ENCODE measurements around the gene FKBP5. TPM values are rescaled to one million over a fixed set of nuclear protein-coding genes. Genes with fewer than 3 reads are reported as not detected.

FKBP5 gene
- polyA plus RNA-seq, 2 of the 4 experiments (the other 2 are of a cell fraction) = 8.4 to 11.7 TPM

DNA sequence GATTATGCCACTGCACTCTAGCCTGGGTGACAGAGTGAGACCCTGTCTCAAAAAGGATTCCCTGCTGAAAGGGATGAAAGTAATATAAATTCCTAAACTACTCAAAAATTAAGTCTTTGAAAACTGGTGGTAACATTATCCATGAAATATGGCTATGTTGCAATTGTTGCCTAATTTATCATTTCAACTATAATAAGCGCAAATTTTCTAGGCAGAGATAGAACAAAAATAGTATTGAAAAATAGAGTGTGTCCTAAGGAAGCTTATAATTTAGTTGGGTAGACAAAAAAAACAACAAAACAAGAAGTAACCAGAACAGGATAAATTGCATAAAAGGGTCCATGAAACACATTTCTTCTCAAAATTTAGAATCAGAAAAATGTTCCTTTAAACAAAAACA lies 68.0 kb downstream of the FKBP5 start:
- ATAC-seq = no peak
- TF ChIP-seq JUN (IDR thresholded peaks at IDR 0.05) (no peak), MAZ (IDR thresholded peaks at IDR 0.05; ENCODE audit: borderline replicate concordance, low read depth, low read length) (no peak), RAD21 (conservative IDR thresholded peaks at IDR 0.05 in 1 of 2, IDR thresholded peaks at IDR 0.05 in 1 of 2) (no peak), KDM5A (IDR thresholded peaks at IDR 0.05) (no peak), JUNB (IDR thresholded peaks at IDR 0.05) (no peak), GATA3 (IDR thresholded peaks at IDR 0.05; ENCODE audit: borderline replicate concordance) (no peak), SREBF2 (IDR thresholded peaks at IDR 0.05) (no peak), MAFK (IDR thresholded peaks at IDR 0.05; ENCODE audit: partially characterized antibody) (no peak), POLR2A (IDR thresholded peaks at IDR 0.05; ENCODE audit: low read length) (no peak), EHF (CRISPR knock-in tag; IDR thresholded peaks at IDR 0.05) (no peak)
- TF ChIP-seq, protein P1, sequence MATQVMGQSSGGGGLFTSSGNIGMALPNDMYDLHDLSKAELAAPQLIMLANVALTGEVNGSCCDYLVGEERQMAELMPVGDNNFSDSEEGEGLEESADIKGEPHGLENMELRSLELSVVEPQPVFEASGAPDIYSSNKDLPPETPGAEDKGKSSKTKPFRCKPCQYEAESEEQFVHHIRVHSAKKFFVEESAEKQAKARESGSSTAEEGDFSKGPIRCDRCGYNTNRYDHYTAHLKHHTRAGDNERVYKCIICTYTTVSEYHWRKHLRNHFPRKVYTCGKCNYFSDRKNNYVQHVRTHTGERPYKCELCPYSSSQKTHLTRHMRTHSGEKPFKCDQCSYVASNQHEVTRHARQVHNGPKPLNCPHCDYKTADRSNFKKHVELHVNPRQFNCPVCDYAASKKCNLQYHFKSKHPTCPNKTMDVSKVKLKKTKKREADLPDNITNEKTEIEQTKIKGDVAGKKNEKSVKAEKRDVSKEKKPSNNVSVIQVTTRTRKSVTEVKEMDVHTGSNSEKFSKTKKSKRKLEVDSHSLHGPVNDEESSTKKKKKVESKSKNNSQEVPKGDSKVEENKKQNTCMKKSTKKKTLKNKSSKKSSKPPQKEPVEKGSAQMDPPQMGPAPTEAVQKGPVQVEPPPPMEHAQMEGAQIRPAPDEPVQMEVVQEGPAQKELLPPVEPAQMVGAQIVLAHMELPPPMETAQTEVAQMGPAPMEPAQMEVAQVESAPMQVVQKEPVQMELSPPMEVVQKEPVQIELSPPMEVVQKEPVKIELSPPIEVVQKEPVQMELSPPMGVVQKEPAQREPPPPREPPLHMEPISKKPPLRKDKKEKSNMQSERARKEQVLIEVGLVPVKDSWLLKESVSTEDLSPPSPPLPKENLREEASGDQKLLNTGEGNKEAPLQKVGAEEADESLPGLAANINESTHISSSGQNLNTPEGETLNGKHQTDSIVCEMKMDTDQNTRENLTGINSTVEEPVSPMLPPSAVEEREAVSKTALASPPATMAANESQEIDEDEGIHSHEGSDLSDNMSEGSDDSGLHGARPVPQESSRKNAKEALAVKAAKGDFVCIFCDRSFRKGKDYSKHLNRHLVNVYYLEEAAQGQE (IDR thresholded peaks at IDR 0.05) = no peak
- FAIRE-seq = no peak
- CTCF ChIA-PET = interaction anchor here (0.9 to 3.7 kb wide), 4 partner anchors 29 to 116 kb away, joined by 3 to 10 read pairs (median 5); partner anchors contain the start of gene ARMC12
- Histone ChIP-seq H3K4me3 (no peak overlapping the region), H3K4me1 (no peaks in the 10 kb centered on the region), H3K9me3 (no peaks in the 10 kb centered on the region), H3K4me2 (no peak overlapping the region), H3K27ac (no peak overlapping the region)
- WGBS (ENCODE audit: missing lambda C conversion rate) = 95% methylated on average over 1 of the region's 1 CpG
- POLR2A ChIA-PET = interaction anchor here (0.7 kb wide), 1 partner anchor 67 kb away, joined by 9 read pairs; no protein-coding TSS in a partner anchor
- DNase-seq (ENCODE audit: low read depth in 1 of 2, low spot score in 1 of 2) = no peak

DNA sequence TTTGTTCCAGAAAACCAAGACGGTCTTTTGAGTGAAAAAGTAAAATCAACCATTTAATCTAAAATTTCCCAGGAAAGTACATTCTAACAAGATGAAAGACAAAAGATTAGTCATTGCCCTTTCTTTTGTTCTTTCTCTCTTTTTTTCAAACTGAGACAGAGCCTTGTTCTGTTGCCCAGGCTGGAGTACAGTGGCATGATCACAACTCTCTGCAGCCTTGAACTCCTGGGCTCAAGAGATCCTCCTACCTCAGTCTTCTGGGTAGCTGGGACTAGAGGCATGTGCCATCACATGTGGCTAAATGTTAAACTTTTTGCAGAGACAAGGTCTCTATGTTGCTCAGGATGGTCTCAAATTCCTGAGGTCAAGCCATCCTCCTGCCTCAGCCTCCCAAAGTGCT lies 75.0 kb downstream of the FKBP5 start:
- POLR2A ChIA-PET = interaction anchor here (0.6 kb wide), 1 partner anchor 170 kb away, joined by 8 read pairs; no protein-coding TSS in a partner anchor
- no peak for ATAC-seq

More for the DNA sequence above, 75.0 kb downstream of the FKBP5 start:
- H3K9me3 ChIP-seq = no peaks in the 10 kb centered on the region
- CTCF ChIA-PET = interaction anchor here (0.9 kb wide), 1 partner anchor 123 kb away, joined by 3 read pairs; the partner anchor contains the start of gene ARMC12
- no peak for TF ChIP-seq ZC3H11A (IDR thresholded peaks at IDR 0.05)
- no peak for TF ChIP-seq JUNB (IDR thresholded peaks at IDR 0.05)
- TF ChIP-seq RNF2 (IDR thresholded peaks at IDR 0.05; ENCODE audit: borderline replicate concordance, low read depth) = no peak
- TF ChIP-seq RAD21 (conservative IDR thresholded peaks at IDR 0.05 in 1 of 2, IDR thresholded peaks at IDR 0.05 in 1 of 2) = no peak
- no peak for TF ChIP-seq ZNF302 (CRISPR knock-in tag; IDR thresholded peaks at IDR 0.05)
- no peak for TF ChIP-seq ESRRA (IDR thresholded peaks at IDR 0.05; ENCODE audit: borderline replicate concordance, low read length)
- TF ChIP-seq, protein P2, sequence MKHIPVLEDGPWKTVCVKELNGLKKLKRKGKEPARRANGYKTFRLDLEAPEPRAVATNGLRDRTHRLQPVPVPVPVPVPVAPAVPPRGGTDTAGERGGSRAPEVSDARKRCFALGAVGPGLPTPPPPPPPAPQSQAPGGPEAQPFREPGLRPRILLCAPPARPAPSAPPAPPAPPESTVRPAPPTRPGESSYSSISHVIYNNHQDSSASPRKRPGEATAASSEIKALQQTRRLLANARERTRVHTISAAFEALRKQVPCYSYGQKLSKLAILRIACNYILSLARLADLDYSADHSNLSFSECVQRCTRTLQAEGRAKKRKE (CRISPR knock-in tag; IDR thresholded peaks at IDR 0.05; ENCODE audit: low read depth) = no peak
- TF ChIP-seq, protein P3, sequence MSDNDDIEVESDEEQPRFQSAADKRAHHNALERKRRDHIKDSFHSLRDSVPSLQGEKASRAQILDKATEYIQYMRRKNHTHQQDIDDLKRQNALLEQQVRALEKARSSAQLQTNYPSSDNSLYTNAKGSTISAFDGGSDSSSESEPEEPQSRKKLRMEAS (IDR thresholded peaks at IDR 0.05) = no peak
- no peak for TF ChIP-seq NR3C1 (IDR thresholded peaks at IDR 0.05)
- TF ChIP-seq KDM5A (IDR thresholded peaks at IDR 0.05) = no peak
- no peak for TF ChIP-seq CHD4 (IDR thresholded peaks at IDR 0.05; ENCODE audit: borderline replicate concordance)
- TF ChIP-seq CHD2 (IDR thresholded peaks at IDR 0.05; ENCODE audit: low read length, partially characterized antibody) = no peak
- TF ChIP-seq RARB (CRISPR knock-in tag; IDR thresholded peaks at IDR 0.05) = no peak
- no peak for TF ChIP-seq HEYL (CRISPR knock-in tag; IDR thresholded peaks at IDR 0.05)
- TF ChIP-seq, protein P4, sequence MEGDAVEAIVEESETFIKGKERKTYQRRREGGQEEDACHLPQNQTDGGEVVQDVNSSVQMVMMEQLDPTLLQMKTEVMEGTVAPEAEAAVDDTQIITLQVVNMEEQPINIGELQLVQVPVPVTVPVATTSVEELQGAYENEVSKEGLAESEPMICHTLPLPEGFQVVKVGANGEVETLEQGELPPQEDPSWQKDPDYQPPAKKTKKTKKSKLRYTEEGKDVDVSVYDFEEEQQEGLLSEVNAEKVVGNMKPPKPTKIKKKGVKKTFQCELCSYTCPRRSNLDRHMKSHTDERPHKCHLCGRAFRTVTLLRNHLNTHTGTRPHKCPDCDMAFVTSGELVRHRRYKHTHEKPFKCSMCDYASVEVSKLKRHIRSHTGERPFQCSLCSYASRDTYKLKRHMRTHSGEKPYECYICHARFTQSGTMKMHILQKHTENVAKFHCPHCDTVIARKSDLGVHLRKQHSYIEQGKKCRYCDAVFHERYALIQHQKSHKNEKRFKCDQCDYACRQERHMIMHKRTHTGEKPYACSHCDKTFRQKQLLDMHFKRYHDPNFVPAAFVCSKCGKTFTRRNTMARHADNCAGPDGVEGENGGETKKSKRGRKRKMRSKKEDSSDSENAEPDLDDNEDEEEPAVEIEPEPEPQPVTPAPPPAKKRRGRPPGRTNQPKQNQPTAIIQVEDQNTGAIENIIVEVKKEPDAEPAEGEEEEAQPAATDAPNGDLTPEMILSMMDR (IDR thresholded peaks at IDR 0.05) = no peak
- TF ChIP-seq, protein P5, sequence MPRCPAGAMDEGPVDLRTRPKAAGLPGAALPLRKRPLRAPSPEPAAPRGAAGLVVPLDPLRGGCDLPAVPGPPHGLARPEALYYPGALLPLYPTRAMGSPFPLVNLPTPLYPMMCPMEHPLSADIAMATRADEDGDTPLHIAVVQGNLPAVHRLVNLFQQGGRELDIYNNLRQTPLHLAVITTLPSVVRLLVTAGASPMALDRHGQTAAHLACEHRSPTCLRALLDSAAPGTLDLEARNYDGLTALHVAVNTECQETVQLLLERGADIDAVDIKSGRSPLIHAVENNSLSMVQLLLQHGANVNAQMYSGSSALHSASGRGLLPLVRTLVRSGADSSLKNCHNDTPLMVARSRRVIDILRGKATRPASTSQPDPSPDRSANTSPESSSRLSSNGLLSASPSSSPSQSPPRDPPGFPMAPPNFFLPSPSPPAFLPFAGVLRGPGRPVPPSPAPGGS (IDR thresholded peaks at IDR 0.05) = no peak
- TF ChIP-seq CBX8 (IDR thresholded peaks at IDR 0.05) = no peak
- no peak for TF ChIP-seq NFE2L2 (conservative IDR thresholded peaks at IDR 0.05; ENCODE audit: low read length)
- no peak for TF ChIP-seq EP300 (IDR thresholded peaks at IDR 0.05)
- TF ChIP-seq PHF8 (IDR thresholded peaks at IDR 0.05; ENCODE audit: borderline replicate concordance, low read depth) = no peak
- no peak for FAIRE-seq
- no peak overlapping the region for H3K4me3 ChIP-seq
- no peaks in the 10 kb centered on the region for H3K4me1 ChIP-seq
- 100% methylated on average over 1 of the region's 1 CpG for WGBS (ENCODE audit: missing lambda C conversion rate)
- no peak overlapping the region for H3K27ac ChIP-seq
- no peak overlapping the region for H3K4me2 ChIP-seq
- no peak for DNase-seq (ENCODE audit: low read depth in 1 of 2, low spot score in 1 of 2)
